Stimulated activated effector memory CD8-positive, alpha-beta T cell treated with anti-CD3 and anti-CD28 coated beads, Interleukin-12 subunit alpha, Interleukin-12 subunit beta, amount 100 ng/mL, for 72 hours (primary cell): ENCODE measurements around the gene ATXN1.
A peak's percentile ranks its signal among the peaks of the same experiment; 100 is the strongest.

Source experiments
- ATAC-seq: fragments of 150-1000 bp; cut with Tn5 transposase; 2 replicates; pipeline ENCODE4 v1.10.0; 2021
- DNase-seq, 2 donors: peaks; one replicate each; pipeline ENCODE4 v3.0.0; 2021 to 2022; ENCODE audit warnings: low spot score in 2 of 2
- H3K27ac Mint-ChIP-seq: one replicate; pipeline ENCODE4 v1.8.0; 2022; ENCODE audit warnings: mild to moderate bottlenecking, mixed read lengths
- H3K36me3 Mint-ChIP-seq: one replicate; pipeline ENCODE4 v1.8.0; 2022; ENCODE audit warnings: mild to moderate bottlenecking, mixed read lengths
- H3K4me1 Mint-ChIP-seq: one replicate; pipeline ENCODE4 v1.8.0; 2022; ENCODE audit warnings: mixed read lengths
- H3K4me3 Mint-ChIP-seq: one replicate; pipeline ENCODE4 v1.8.0; 2022; ENCODE audit warnings: mild to moderate bottlenecking, mixed read lengths
- H3K9me3 Mint-ChIP-seq: one replicate; pipeline ENCODE4 v1.8.0; 2022; ENCODE audit warnings: mixed read lengths

Gene ATXN1

GRCh38 chr6:16253399-16254144 lies 507.7 kb downstream of the ATXN1 start:
- Mint-ChIP-seq H3K9me3 (no peaks in the 10 kb centered on the region), H3K4me3 (no peak overlapping the region), H3K36me3 (no peaks in the 10 kb centered on the region), H3K4me1 (peaks cover 18% of the 10 kb centered on the region), H3K27ac (peak overlapping the region; percentile 1)
- DNase-seq (no peak), ATAC-seq (no peak)

- Mint-ChIP-seq H3K9me3 (no peaks in the 10 kb centered on the region), H3K4me3 (no peak overlapping the region)
These were observed 508.5 kb downstream of the ATXN1 start for GRCh38 chr6:16252686-16253299.

GRCh38 chr6:16251706-16252105 lies 509.6 kb downstream of the ATXN1 start:
- ATAC-seq (no peak), DNase-seq (no peak)
- no peak overlapping the region for H3K27ac Mint-ChIP-seq
- no peak overlapping the region for H3K4me3 Mint-ChIP-seq
- no peaks in the 10 kb centered on the region for H3K36me3 Mint-ChIP-seq
- H3K9me3 Mint-ChIP-seq: no peaks in the 10 kb centered on the region
- H3K4me1 Mint-ChIP-seq: peaks cover 13% of the 10 kb centered on the region

More at GRCh38 chr6:16252686-16253299, 508.5 kb downstream of the ATXN1 start:
- H3K36me3 Mint-ChIP-seq: no peaks in the 10 kb centered on the region
- peak overlapping the region; percentile 1 for H3K27ac Mint-ChIP-seq
- no peak for DNase-seq
- ATAC-seq: peak; percentile 92
- peaks cover 13% of the 10 kb centered on the region for H3K4me1 Mint-ChIP-seq

GRCh38 chr6:16249971-16250370 lies 511.3 kb downstream of the ATXN1 start:
- H3K36me3 Mint-ChIP-seq: no peaks in the 10 kb centered on the region
- DNase-seq (no peak), ATAC-seq (no peak)
- peaks cover 13% of the 10 kb centered on the region for H3K4me1 Mint-ChIP-seq
- H3K4me3 Mint-ChIP-seq: no peak overlapping the region
- no peaks in the 10 kb centered on the region for H3K9me3 Mint-ChIP-seq
- H3K27ac Mint-ChIP-seq: no peak overlapping the region
